Measurements from ENCODE around the gene HUWE1. TPM values are rescaled to one million over a fixed set of nuclear protein-coding genes. Genes with fewer than 3 reads are reported as not detected.

HUWE1 gene
- total and polyA plus RNA-seq, 9 of the 15 experiments (the other 6 are each of a cell fraction or from before 2014, with no cell fraction given), result 23.9 to 204 (median 65.1) TPM

DNA sequence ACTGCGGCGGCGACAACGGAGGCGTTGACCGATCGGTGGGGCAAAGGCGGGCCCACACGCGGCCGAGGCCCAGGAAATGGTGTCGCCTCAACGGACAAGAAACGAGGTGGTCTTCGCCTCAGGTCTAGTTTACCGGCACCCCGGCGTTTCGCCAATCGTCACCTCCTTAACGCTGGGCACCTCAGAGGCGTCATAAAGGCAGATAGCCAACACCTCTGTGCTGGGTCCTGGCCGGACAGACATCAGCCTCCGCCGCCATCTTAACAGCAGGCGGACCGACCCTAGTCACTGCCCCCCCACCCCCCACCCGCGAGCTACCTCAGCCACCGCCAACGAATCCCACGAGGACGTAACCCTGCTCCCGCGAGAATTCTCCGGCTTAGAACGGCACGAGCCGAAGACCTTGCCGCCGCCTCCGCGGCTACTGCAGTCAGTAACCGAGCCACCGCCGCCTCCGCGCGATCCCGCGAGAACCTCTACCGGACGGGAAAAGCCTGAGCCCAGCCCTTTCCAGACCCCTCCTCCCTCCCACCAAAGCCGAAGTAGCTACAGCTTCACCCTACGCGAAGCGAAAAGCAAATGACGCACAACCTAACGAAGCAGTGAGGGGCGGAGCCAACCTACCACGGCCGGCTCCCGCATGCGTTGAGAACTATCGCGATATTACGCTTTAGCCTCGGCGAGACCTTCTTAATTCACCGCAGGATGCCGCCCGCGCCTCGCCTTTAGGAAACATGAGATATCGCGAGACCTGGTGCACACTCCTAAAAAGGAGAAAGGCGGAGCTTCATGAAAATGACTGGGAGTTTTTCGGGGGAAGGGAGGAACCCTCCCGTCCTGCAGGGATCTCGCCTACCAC lies 2.7 kb downstream of the HUWE1 start (continued):
- TF ChIP-seq FOSL1 (tag; conservative IDR thresholded peaks at IDR 0.05) (no peak), HSF4 (CRISPR knock-in tag; IDR thresholded peaks at IDR 0.05; ENCODE audit: borderline replicate concordance) (no peak), LCOR (CRISPR knock-in tag; IDR thresholded peaks at IDR 0.05) (peak; percentile 26; the same call in 1 of the 2 replicates), ERF (CRISPR knock-in tag; IDR thresholded peaks at IDR 0.05) (no peak), PHF20 (IDR thresholded peaks at IDR 0.05; ENCODE audit: partially characterized antibody) (no peak), RBM34 (IDR thresholded peaks at IDR 0.05; ENCODE audit: borderline replicate concordance, insufficient read depth, low read length) (no peak), MTF1 (CRISPR knock-in tag; IDR thresholded peaks at IDR 0.05; ENCODE audit: borderline replicate concordance) (no peak), ZFP36 (IDR thresholded peaks at IDR 0.05; ENCODE audit: low read depth, low read length, partially characterized antibody) (peak; percentile 55), RHOXF2B (CRISPR knock-in tag; conservative IDR thresholded peaks at IDR 0.05) (no peak), EGR1 (conservative IDR thresholded peaks at IDR 0.05) (no peak; the same call in 1 of the 2 replicates), U2AF1 (optimal IDR thresholded peaks at IDR 0.05; ENCODE audit: low read depth, low read length) (no peak), HLTF (IDR thresholded peaks at IDR 0.05) (no peak), ZNF436 (CRISPR knock-in tag; IDR thresholded peaks at IDR 0.05) (no peak), HIVEP1 (CRISPR knock-in tag; IDR thresholded peaks at IDR 0.05) (no peak), PTBP1 (IDR thresholded peaks at IDR 0.05; ENCODE audit: low read depth, low read length) (no peak), KLF1 (tag; IDR thresholded peaks at IDR 0.05) (no peak), ZNF316 (IDR thresholded peaks at IDR 0.05) (no peak), ZNF354B (CRISPR knock-in tag; IDR thresholded peaks at IDR 0.05) (no peak), EP400 (IDR thresholded peaks at IDR 0.05) (peak; percentile 82)
- TF ChIP-seq, protein P1, sequence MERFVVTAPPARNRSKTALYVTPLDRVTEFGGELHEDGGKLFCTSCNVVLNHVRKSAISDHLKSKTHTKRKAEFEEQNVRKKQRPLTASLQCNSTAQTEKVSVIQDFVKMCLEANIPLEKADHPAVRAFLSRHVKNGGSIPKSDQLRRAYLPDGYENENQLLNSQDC (CRISPR knock-in tag; IDR thresholded peaks at IDR 0.05), result no peak
- TF ChIP-seq, protein P2, sequence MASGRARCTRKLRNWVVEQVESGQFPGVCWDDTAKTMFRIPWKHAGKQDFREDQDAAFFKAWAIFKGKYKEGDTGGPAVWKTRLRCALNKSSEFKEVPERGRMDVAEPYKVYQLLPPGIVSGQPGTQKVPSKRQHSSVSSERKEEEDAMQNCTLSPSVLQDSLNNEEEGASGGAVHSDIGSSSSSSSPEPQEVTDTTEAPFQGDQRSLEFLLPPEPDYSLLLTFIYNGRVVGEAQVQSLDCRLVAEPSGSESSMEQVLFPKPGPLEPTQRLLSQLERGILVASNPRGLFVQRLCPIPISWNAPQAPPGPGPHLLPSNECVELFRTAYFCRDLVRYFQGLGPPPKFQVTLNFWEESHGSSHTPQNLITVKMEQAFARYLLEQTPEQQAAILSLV (tag; IDR thresholded peaks at IDR 0.05), result no peak
- TF ChIP-seq, protein P3, sequence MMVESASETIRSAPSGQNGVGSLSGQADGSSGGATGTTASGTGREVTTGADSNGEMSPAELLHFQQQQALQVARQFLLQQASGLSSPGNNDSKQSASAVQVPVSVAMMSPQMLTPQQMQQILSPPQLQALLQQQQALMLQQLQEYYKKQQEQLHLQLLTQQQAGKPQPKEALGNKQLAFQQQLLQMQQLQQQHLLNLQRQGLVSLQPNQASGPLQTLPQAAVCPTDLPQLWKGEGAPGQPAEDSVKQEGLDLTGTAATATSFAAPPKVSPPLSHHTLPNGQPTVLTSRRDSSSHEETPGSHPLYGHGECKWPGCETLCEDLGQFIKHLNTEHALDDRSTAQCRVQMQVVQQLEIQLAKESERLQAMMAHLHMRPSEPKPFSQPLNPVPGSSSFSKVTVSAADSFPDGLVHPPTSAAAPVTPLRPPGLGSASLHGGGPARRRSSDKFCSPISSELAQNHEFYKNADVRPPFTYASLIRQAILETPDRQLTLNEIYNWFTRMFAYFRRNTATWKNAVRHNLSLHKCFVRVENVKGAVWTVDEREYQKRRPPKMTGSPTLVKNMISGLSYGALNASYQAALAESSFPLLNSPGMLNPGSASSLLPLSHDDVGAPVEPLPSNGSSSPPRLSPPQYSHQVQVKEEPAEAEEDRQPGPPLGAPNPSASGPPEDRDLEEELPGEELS (CRISPR knock-in tag; IDR thresholded peaks at IDR 0.05; ENCODE audit: borderline replicate concordance), result no peak
- TF ChIP-seq, protein P4, sequence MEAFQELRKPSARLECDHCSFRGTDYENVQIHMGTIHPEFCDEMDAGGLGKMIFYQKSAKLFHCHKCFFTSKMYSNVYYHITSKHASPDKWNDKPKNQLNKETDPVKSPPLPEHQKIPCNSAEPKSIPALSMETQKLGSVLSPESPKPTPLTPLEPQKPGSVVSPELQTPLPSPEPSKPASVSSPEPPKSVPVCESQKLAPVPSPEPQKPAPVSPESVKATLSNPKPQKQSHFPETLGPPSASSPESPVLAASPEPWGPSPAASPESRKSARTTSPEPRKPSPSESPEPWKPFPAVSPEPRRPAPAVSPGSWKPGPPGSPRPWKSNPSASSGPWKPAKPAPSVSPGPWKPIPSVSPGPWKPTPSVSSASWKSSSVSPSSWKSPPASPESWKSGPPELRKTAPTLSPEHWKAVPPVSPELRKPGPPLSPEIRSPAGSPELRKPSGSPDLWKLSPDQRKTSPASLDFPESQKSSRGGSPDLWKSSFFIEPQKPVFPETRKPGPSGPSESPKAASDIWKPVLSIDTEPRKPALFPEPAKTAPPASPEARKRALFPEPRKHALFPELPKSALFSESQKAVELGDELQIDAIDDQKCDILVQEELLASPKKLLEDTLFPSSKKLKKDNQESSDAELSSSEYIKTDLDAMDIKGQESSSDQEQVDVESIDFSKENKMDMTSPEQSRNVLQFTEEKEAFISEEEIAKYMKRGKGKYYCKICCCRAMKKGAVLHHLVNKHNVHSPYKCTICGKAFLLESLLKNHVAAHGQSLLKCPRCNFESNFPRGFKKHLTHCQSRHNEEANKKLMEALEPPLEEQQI (IDR thresholded peaks at IDR 0.05), result no peak
- TF ChIP-seq, protein P5, sequence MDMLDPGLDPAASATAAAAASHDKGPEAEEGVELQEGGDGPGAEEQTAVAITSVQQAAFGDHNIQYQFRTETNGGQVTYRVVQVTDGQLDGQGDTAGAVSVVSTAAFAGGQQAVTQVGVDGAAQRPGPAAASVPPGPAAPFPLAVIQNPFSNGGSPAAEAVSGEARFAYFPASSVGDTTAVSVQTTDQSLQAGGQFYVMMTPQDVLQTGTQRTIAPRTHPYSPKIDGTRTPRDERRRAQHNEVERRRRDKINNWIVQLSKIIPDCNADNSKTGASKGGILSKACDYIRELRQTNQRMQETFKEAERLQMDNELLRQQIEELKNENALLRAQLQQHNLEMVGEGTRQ (CRISPR knock-in tag; IDR thresholded peaks at IDR 0.05), result no peak

All from K562 (cell line).